ENCODE results near the gene CDKAL1. TPM values are rescaled to one million over a fixed set of nuclear protein-coding genes. Genes with fewer than 3 reads are reported as not detected.

The CDKAL1 gene
- total RNA-seq, 2 donors from 2014 or later: 23.5 to 26.4 TPM

DNA sequence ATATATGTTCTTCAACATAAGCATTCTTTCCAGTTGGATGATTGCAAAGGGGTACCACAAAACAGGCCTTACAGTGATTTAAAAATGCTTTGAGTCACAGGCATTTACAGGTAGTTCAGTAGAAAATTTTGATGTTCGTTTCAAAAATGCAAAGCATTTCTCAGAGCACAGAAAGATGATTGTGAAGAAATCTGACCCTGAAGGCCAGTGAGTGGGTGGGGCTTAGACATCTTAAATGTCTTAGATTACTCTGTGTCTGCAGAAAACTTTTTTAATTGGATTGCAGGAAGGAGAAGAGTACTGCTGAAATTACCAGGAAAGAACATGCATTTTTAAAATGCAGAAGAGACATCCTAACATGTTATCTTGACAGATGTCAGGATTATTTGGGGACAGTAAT, 268.3 kb downstream of the CDKAL1 start:
- Histone ChIP-seq H3K27me3 (ENCODE audit: control insufficient read depth, insufficient read depth, low read length, poor library complexity, severe bottlenecking) (no peaks in the 10 kb centered on the region), H3K36me3 (ENCODE audit: control insufficient read depth, insufficient read depth, low read length) (peaks cover 8% of the 10 kb centered on the region), H3K9ac (ENCODE audit: extremely low read depth, low read length, poor library complexity, severe bottlenecking) (no peak overlapping the region), H3K27ac (ENCODE audit: low read depth, low read length) (no peak overlapping the region), H3K4me1 (ENCODE audit: control insufficient read depth, insufficient read depth, low read length) (no peaks in the 10 kb centered on the region), H3K9me3 (ENCODE audit: control insufficient read depth, low read length) (peaks cover 18% of the 10 kb centered on the region), H3K4me3 (ENCODE audit: low read length) (no peak overlapping the region)
- WGBS, 2 experiments (ENCODE audit: insufficient coverage in 1 of 2, insufficient read length in 1 of 2): 71 to 79% methylated on average over 1 of the region's 1 CpG
- Mint-ChIP-seq H3K27me3 (ENCODE audit: insufficient read depth) (no peaks in the 10 kb centered on the region), H3K4me3 (no peak overlapping the region), H3K9me3 (peaks cover 15% of the 10 kb centered on the region), H3K27ac (no peak overlapping the region), H3K4me1 (no peaks in the 10 kb centered on the region), H3K36me3 (ENCODE audit: low read depth) (peaks cover 15% of the 10 kb centered on the region)
- TF ChIP-seq, protein P1, sequence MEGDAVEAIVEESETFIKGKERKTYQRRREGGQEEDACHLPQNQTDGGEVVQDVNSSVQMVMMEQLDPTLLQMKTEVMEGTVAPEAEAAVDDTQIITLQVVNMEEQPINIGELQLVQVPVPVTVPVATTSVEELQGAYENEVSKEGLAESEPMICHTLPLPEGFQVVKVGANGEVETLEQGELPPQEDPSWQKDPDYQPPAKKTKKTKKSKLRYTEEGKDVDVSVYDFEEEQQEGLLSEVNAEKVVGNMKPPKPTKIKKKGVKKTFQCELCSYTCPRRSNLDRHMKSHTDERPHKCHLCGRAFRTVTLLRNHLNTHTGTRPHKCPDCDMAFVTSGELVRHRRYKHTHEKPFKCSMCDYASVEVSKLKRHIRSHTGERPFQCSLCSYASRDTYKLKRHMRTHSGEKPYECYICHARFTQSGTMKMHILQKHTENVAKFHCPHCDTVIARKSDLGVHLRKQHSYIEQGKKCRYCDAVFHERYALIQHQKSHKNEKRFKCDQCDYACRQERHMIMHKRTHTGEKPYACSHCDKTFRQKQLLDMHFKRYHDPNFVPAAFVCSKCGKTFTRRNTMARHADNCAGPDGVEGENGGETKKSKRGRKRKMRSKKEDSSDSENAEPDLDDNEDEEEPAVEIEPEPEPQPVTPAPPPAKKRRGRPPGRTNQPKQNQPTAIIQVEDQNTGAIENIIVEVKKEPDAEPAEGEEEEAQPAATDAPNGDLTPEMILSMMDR (conservative IDR thresholded peaks at IDR 0.05): no peak
- DNase-seq: no peak

GRCh38 chr6:20805021-20805420, 270.8 kb downstream of the CDKAL1 start:
- TF ChIP-seq, protein P1 (conservative IDR thresholded peaks at IDR 0.05): no peak
- Mint-ChIP-seq H3K4me1 (peaks cover 11% of the 10 kb centered on the region), H3K36me3 (ENCODE audit: low read depth) (peaks cover 13% of the 10 kb centered on the region), H3K27ac (no peak overlapping the region), H3K4me3 (no peak overlapping the region), H3K9me3 (peaks cover 15% of the 10 kb centered on the region), H3K27me3 (ENCODE audit: insufficient read depth) (no peaks in the 10 kb centered on the region)
- Histone ChIP-seq H3K4me1 (ENCODE audit: control insufficient read depth, insufficient read depth, low read length) (peaks cover 1% of the 10 kb centered on the region), H3K4me3 (ENCODE audit: low read length) (no peak overlapping the region), H3K9me3 (ENCODE audit: control insufficient read depth, low read length) (peaks cover 22% of the 10 kb centered on the region), H3K27ac (ENCODE audit: low read depth, low read length) (no peak overlapping the region), H3K36me3 (ENCODE audit: control insufficient read depth, insufficient read depth, low read length) (peaks cover 8% of the 10 kb centered on the region), H3K9ac (ENCODE audit: extremely low read depth, low read length, poor library complexity, severe bottlenecking) (no peak overlapping the region), H3K27me3 (ENCODE audit: control insufficient read depth, insufficient read depth, low read length, poor library complexity, severe bottlenecking) (no peaks in the 10 kb centered on the region)
- DNase-seq: no peak
- WGBS, 2 experiments (ENCODE audit: insufficient coverage in 1 of 2, insufficient read length in 1 of 2): 93 to 100% methylated on average over 1 of the region's 1 CpG

- Histone ChIP-seq H3K36me3 (ENCODE audit: control insufficient read depth, insufficient read depth, low read length) (peaks cover 8% of the 10 kb centered on the region), H3K4me3 (ENCODE audit: low read length) (no peak overlapping the region), H3K4me1 (ENCODE audit: control insufficient read depth, insufficient read depth, low read length) (peaks cover 2% of the 10 kb centered on the region), H3K27me3 (ENCODE audit: control insufficient read depth, insufficient read depth, low read length, poor library complexity, severe bottlenecking) (no peaks in the 10 kb centered on the region), H3K9ac (ENCODE audit: extremely low read depth, low read length, poor library complexity, severe bottlenecking) (no peak overlapping the region), H3K9me3 (ENCODE audit: control insufficient read depth, low read length) (peaks cover 22% of the 10 kb centered on the region), H3K27ac (ENCODE audit: low read depth, low read length) (no peak overlapping the region)
- WGBS, 2 experiments (ENCODE audit: insufficient coverage in 1 of 2, insufficient read length in 1 of 2): 95 to 97% methylated on average over 2 to 3 of the region's 3 CpGs
- no peak for DNase-seq
- no peak overlapping the region for H3K4me3 Mint-ChIP-seq
- H3K27ac Mint-ChIP-seq: no peak overlapping the region
- peaks cover 13% of the 10 kb centered on the region for H3K36me3 Mint-ChIP-seq (ENCODE audit: low read depth)
- H3K4me1 Mint-ChIP-seq: peaks cover 24% of the 10 kb centered on the region
- peaks cover 15% of the 10 kb centered on the region for H3K9me3 Mint-ChIP-seq
- TF ChIP-seq, protein P1 (conservative IDR thresholded peaks at IDR 0.05): no peak
- H3K27me3 Mint-ChIP-seq (ENCODE audit: insufficient read depth): no peaks in the 10 kb centered on the region
Observed at GRCh38 chr6:20806669-20807068, 272.4 kb downstream of the CDKAL1 start.

All from endodermal cell (in vitro differentiated cells).